ENCODE results near the gene CRYBG3. TPM values are rescaled to one million over a fixed set of nuclear protein-coding genes. Genes with fewer than 3 reads are reported as not detected.

Gene CRYBG3
- total RNA-seq, 1 donor from 2014 or later: 6.0 TPM

GRCh38 chr3:97838393-97838792 is 16.6 kb downstream of the CRYBG3 start:
- Mint-ChIP-seq H3K9me3 (ENCODE audit: low read depth) (no peaks in the 10 kb centered on the region), H3K27ac (no peak overlapping the region), H3K27me3 (no peaks in the 10 kb centered on the region), H3K4me1 (ENCODE audit: low read depth) (peaks cover 4% of the 10 kb centered on the region), H3K36me3 (ENCODE audit: insufficient read depth) (no peaks in the 10 kb centered on the region), H3K4me3 (ENCODE audit: low read depth) (no peak overlapping the region)
- no peak for DNase-seq (ENCODE audit: low spot score, unreplicated experiment)
- TF ChIP-seq, protein P1, sequence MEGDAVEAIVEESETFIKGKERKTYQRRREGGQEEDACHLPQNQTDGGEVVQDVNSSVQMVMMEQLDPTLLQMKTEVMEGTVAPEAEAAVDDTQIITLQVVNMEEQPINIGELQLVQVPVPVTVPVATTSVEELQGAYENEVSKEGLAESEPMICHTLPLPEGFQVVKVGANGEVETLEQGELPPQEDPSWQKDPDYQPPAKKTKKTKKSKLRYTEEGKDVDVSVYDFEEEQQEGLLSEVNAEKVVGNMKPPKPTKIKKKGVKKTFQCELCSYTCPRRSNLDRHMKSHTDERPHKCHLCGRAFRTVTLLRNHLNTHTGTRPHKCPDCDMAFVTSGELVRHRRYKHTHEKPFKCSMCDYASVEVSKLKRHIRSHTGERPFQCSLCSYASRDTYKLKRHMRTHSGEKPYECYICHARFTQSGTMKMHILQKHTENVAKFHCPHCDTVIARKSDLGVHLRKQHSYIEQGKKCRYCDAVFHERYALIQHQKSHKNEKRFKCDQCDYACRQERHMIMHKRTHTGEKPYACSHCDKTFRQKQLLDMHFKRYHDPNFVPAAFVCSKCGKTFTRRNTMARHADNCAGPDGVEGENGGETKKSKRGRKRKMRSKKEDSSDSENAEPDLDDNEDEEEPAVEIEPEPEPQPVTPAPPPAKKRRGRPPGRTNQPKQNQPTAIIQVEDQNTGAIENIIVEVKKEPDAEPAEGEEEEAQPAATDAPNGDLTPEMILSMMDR (IDR thresholded peaks at IDR 0.05; ENCODE audit: unreplicated experiment): no peak

GRCh38 chr3:97839944-97840343 is 18.1 kb downstream of the CRYBG3 start:
- Mint-ChIP-seq H3K27me3 (no peaks in the 10 kb centered on the region), H3K36me3 (ENCODE audit: insufficient read depth) (no peaks in the 10 kb centered on the region), H3K27ac (no peak overlapping the region), H3K4me1 (ENCODE audit: low read depth) (peaks cover 4% of the 10 kb centered on the region), H3K9me3 (ENCODE audit: low read depth) (no peaks in the 10 kb centered on the region), H3K4me3 (ENCODE audit: low read depth) (no peak overlapping the region)
- TF ChIP-seq, protein P1 (IDR thresholded peaks at IDR 0.05; ENCODE audit: unreplicated experiment): no peak
- DNase-seq (ENCODE audit: low spot score, unreplicated experiment): no peak

DNA sequence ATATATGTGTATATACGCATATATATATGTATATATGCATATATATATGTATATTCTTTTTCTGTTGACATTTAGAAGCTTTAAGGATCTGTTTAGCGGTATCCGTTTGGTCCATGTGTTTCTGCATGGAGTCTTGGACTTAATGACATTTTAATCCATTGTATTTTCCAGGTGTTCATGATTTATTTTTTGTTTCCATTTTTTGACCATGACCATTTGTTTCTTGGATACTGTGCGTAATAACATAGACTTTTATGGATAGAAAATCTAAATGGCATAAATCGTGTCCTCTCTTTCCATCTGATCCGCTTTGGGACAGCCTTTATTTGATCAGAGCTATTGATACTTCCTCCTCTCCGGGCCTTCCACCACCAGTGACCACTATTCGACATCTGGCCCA is 19.5 kb downstream of the CRYBG3 start:
- peaks cover 4% of the 10 kb centered on the region for H3K4me1 Mint-ChIP-seq (ENCODE audit: low read depth)
- no peak overlapping the region for H3K27ac Mint-ChIP-seq
- H3K27me3 Mint-ChIP-seq: no peaks in the 10 kb centered on the region
- TF ChIP-seq, protein P1 (IDR thresholded peaks at IDR 0.05; ENCODE audit: unreplicated experiment): no peak
- no peaks in the 10 kb centered on the region for H3K36me3 Mint-ChIP-seq (ENCODE audit: insufficient read depth)
- H3K4me3 Mint-ChIP-seq (ENCODE audit: low read depth): no peak overlapping the region
- H3K9me3 Mint-ChIP-seq (ENCODE audit: low read depth): no peaks in the 10 kb centered on the region
- DNase-seq (ENCODE audit: low spot score, unreplicated experiment): no peak

DNA sequence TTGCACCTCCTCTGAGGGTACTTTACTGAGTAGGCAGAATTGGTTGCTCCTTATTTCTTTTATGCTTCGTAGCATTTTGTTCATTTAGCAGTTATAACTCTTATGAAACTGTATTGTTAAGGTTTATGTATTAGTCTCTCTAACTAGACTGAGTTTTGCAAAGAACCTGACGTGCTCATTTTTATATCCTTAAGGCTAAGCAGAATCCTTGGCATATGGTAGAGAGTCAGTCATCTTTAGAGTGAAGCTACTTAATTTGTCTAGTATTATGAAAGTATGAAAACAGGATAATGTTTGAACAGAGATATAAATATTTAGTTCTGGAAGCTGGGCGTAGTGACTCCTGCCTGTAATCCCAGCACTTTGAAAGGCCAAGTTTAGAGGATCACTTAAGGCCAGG is 20.1 kb downstream of the CRYBG3 start:
- no peaks in the 10 kb centered on the region for H3K36me3 Mint-ChIP-seq (ENCODE audit: insufficient read depth)
- no peaks in the 10 kb centered on the region for H3K9me3 Mint-ChIP-seq (ENCODE audit: low read depth)
- no peaks in the 10 kb centered on the region for H3K27me3 Mint-ChIP-seq
- no peak for DNase-seq (ENCODE audit: low spot score, unreplicated experiment)
- H3K4me3 Mint-ChIP-seq (ENCODE audit: low read depth): no peak overlapping the region
- TF ChIP-seq, protein P1 (IDR thresholded peaks at IDR 0.05; ENCODE audit: unreplicated experiment): no peak
- peaks cover 4% of the 10 kb centered on the region for H3K4me1 Mint-ChIP-seq (ENCODE audit: low read depth)
- H3K27ac Mint-ChIP-seq: no peak overlapping the region

DNA sequence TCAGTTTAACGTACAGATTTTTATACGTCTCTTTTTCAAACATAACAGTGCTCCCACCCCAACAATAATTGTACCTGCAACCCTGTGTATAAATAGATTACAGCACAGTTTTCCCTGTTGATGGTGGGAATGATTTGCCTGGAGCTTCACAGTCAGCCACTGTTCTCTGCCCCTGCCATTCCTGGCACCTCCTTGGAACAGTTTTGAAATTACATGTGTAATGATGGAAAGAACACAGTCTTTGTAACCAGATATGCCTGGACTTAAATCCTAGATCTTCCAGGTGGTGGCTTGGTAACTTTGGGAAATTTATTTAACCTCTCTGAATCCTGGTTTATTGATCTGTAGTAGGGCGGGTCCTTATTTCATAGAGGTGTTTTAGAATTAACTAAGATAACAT is 27.0 kb downstream of the CRYBG3 start:
- no peak overlapping the region for H3K4me3 Mint-ChIP-seq (ENCODE audit: low read depth)
- TF ChIP-seq, protein P1 (IDR thresholded peaks at IDR 0.05; ENCODE audit: unreplicated experiment): no peak
- no peak for DNase-seq (ENCODE audit: low spot score, unreplicated experiment)
- H3K27ac Mint-ChIP-seq: no peak overlapping the region
- peaks cover 3% of the 10 kb centered on the region for H3K9me3 Mint-ChIP-seq (ENCODE audit: low read depth)
- no peaks in the 10 kb centered on the region for H3K4me1 Mint-ChIP-seq (ENCODE audit: low read depth)
- H3K36me3 Mint-ChIP-seq (ENCODE audit: insufficient read depth): peaks cover 2% of the 10 kb centered on the region
- no peaks in the 10 kb centered on the region for H3K27me3 Mint-ChIP-seq
